NCI-H2196 (cell line): ENCODE results near the gene ADH4.
"Not testable (repeated sequence)": the region's sequence is repeated elsewhere in the genome, so short reads cannot be mapped to it uniquely, and the experiment has no call there.

Experiments
- DNase-seq: peaks from one replicate; lab custom pipeline; 2025; ENCODE audit not compliant: unreplicated experiment; lab: John Stamatoyannopoulos, UW

Gene ADH4

DNA sequence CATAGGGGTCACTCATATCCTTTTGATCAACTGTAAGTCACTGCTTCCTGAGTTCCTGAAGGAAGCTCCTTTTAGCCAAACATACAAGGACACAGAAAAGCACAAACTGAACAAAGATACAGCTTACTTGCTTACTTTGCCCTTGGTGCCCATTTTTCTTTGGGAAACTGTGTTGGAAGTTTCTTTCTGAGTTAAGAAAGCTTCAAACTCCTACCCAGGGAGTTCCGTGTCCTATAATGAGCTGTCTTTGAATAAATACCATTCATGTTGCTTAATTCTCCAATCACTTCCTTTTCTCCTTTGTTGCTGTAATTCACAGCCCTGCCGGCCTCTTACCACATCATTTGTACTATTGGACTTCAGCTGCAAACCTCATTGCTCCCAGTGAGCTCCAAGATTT lies at the start of gene ADH4:
Gene ADH4, minus strand, starts transcription at position 228 of the 400 bp plus-strand sequence. Its CDS starts 75 bp downstream, at position 153.
- DNase-seq, result no peak

DNA sequence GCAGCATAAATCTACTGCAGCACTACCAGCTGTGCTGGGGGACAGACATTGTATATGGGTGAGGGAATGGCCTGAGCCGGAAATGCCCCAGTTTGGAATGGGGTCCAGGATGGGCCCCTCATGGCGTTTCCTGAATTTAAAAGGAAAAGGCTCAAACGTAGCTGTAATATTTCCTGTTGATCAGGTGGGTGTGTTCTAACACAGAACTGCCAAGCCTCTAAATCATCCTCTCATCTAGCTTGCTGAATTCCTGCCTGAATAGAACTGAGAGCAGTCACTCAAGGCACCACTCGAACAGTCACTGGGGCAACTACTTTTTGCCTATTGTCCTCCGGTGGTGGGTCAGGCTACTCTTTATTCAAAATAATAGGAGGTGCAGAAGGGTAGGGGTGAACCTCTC lies 46.2 kb upstream of the ADH4 start:
- DNase-seq, result no peak

- DNase-seq, result not testable (repeated sequence)
Measured at GRCh38 chr4:99189900-99190299, 45.8 kb upstream of the ADH4 start.

GRCh38 chr4:99186029-99186428 lies 41.9 kb upstream of the ADH4 start:
- DNase-seq, result no peak

- no peak for DNase-seq
Measured at GRCh38 chr4:99185581-99185980, 41.5 kb upstream of the ADH4 start.

- no peak for DNase-seq
Measured at GRCh38 chr4:99180382-99181070, 36.4 kb upstream of the ADH4 start.

GRCh38 chr4:99179626-99180025 lies 35.5 kb upstream of the ADH4 start:
- no peak for DNase-seq

DNA sequence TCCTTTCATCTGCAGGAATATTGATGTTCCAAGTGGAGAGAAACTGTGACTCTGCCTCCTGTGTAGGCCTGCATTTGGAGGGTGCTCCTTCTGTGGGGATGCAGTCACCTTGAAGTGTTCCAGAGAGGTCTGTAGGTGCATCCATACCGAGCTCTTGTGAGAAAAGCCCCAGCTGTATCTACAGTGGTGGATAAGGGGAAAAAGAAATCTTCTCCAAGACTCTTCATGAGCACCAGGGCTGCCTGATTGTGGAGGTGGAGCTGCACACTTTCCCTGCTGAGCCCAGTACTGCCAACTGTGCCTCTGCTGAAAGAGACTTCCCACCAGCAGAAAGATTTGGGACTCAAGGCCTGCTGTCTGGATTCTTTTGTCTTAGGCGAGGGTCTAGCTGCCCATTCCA lies 35.1 kb upstream of the ADH4 start:
- DNase-seq, result no peak

- no peak for DNase-seq
Measured at GRCh38 chr4:99166544-99166943, 22.4 kb upstream of the ADH4 start.

- DNase-seq, result no peak
Measured at GRCh38 chr4:99165978-99166377, 21.9 kb upstream of the ADH4 start.

- DNase-seq, result no peak
Measured at GRCh38 chr4:99161373-99162099, 17.4 kb upstream of the ADH4 start.

GRCh38 chr4:99159699-99160098 lies 15.6 kb upstream of the ADH4 start:
- DNase-seq, result no peak

DNA sequence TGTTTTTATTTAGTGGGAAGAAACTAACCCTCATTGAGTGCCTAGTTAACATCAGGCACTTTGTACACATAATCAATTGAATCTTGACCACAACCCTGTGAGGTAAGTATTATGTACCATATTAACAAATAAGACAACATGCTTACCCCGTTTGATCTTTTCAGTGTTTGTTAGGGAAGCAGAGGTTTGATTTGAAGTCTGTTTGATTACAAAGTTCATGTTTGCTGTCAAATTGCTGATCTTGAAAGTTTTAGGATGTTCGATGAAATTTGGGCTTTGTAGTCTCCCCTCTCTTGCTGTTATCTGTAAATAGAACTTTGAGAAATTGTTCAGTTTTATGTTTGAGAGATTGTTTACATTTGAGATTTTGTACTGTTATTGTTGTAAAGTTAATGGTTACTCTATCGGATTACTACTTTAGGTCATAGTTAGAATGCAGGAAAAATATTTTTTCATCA lies 13.4 kb upstream of the ADH4 start:
- DNase-seq, result no peak

DNA sequence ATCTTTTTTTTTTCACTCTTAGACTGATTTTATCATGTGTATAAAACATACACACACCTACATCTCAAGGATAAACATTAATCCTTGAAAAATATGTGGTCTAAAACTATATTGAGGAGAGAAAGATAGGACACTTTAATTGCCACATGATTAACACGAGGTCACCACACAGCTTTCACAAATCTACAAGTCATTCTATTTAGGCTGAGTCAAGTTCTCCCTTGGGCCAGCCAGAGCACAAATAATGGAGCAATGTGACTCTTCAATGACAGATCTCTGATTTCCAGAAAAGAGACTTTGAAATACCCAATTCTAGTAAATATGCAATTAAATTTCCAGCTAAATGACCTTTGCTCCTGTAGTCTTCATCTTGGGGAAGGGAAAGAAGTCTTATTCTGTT lies 12.9 kb upstream of the ADH4 start:
- DNase-seq, result no peak

GRCh38 chr4:99154658-99155342 lies 10.7 kb upstream of the ADH4 start:
- DNase-seq, result no peak

DNA sequence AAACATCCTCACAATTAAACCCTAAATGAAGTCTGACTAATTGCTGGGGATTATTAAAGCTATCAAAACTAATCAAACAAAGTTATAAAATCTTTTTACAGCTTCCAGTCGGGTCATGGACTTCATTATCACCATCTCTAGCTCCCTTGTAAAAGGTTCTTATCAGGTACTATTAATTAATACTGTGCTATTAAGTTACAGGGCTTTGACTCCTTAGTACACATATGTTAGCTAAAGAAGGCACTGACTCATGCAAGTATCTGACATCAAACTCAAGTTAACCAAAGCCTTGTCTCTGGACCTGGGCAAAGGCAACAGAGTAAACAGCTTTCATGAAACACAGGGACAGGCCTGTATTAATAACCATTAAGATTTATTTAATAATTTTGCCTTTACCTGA lies 7.9 kb upstream of the ADH4 start:
- no peak for DNase-seq

- no peak for DNase-seq
Measured at GRCh38 chr4:99151452-99151851, 7.4 kb upstream of the ADH4 start.

- no peak for DNase-seq
Measured at GRCh38 chr4:99149426-99150019, 5.4 kb upstream of the ADH4 start.

DNA sequence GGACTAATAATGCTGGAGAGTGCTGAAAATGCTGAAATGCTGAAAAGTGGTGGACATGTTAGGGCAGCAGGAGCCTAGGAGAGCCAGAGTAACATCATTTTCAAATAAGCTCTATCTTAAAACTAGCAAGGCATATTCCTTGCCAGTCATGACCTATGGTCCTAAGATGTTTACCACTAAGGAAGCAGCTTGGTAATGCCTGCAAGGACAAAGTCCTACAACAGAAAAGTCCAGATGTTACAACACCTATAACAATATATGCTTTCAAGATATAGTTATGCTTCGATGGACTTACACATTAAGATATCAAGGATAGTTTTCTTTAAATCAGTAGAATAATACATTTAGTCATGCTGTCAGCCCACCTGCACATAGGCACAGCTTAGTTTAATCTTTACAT lies 4.5 kb upstream of the ADH4 start:
- no peak for DNase-seq

- DNase-seq, result no peak
Measured at GRCh38 chr4:99144587-99144986, 490 bp upstream of the ADH4 start.

GRCh38 chr4:99136329-99136728 lies 7.8 kb downstream of the ADH4 start:
- no peak for DNase-seq
